Chondrocyte (in vitro differentiated cells): ENCODE data around the gene TP53BP1. TPM values are rescaled to one million over a fixed set of nuclear protein-coding genes. Genes with fewer than 3 reads are reported as not detected.

Source experiments
- DNase-seq: peaks from one replicate; pipeline ENCODE4 v3.0.0; 2021; ENCODE audit warnings: mixed read lengths, low spot score
- H3K27ac Mint-ChIP-seq: one replicate; pipeline ENCODE4 v1.8.0; 2021; ENCODE audit warnings: mild to moderate bottlenecking, moderate library complexity, mixed read lengths; ENCODE audit not compliant: unreplicated experiment
- H3K27me3 Mint-ChIP-seq: 2 replicates; pipeline ENCODE4 v1.8.0; 2021; ENCODE audit warnings: low read depth, mixed read lengths
- H3K36me3 Mint-ChIP-seq: 2 replicates; pipeline ENCODE4 v1.8.0; 2021; ENCODE audit warnings: low read depth, mixed read lengths
- H3K4me1 Mint-ChIP-seq: 2 replicates; pipeline ENCODE4 v1.8.0; 2021; ENCODE audit warnings: low read depth, mild to moderate bottlenecking, mixed read lengths
- H3K4me3 Mint-ChIP-seq: one replicate; pipeline ENCODE4 v1.8.0; 2021; ENCODE audit warnings: mild to moderate bottlenecking, moderate library complexity, mixed read lengths; ENCODE audit not compliant: unreplicated experiment
- H3K9me3 Mint-ChIP-seq: 2 replicates; pipeline ENCODE4 v1.8.0; 2021; ENCODE audit warnings: low read depth, mixed read lengths
- total RNA-seq: library from RNA; stranded (reverse); gene quantifications from 3 replicates; pipeline ENCODE4 v1.2.1, GENCODE V29; 2021
- TF ChIP-seq, protein P1 (sequence below): fragments of 200-600 bp; sonication (generic); IDR thresholded peaks from 2 replicates; pipeline ENCODE4 v1.5.0; 2021; ENCODE audit warnings: antibody characterized with exemption, mild to moderate bottlenecking, moderate library complexity

Gene TP53BP1
- total RNA-seq, 1 donor from 2014 or later = 45.6 TPM

DNA sequence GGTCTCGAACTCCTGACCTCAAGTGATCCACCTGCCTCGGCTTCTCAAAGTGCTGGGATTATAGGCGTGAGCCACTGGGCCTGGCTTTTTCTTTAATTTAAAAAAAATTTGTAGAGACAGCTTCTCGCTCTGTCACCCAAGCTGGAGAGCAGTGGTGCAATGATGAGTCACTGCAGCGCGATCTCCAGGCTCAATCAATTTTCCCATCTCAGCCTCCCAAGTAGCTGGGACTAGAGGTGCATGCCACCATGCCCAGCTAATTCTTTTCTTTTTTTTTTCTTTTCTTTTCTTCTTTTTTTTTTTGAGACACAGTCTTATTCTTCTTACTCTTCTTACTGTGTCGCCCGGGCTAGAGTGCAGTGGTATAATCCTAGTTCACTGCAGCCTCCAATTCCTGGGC is 102.2 kb downstream of the TP53BP1 start:
- H3K4me3 Mint-ChIP-seq = no peak overlapping the region
- no peaks in the 10 kb centered on the region for H3K4me1 Mint-ChIP-seq
- no peaks in the 10 kb centered on the region for H3K27me3 Mint-ChIP-seq
- peaks cover 15% of the 10 kb centered on the region for H3K36me3 Mint-ChIP-seq
- no peak for DNase-seq
- TF ChIP-seq, protein P1, sequence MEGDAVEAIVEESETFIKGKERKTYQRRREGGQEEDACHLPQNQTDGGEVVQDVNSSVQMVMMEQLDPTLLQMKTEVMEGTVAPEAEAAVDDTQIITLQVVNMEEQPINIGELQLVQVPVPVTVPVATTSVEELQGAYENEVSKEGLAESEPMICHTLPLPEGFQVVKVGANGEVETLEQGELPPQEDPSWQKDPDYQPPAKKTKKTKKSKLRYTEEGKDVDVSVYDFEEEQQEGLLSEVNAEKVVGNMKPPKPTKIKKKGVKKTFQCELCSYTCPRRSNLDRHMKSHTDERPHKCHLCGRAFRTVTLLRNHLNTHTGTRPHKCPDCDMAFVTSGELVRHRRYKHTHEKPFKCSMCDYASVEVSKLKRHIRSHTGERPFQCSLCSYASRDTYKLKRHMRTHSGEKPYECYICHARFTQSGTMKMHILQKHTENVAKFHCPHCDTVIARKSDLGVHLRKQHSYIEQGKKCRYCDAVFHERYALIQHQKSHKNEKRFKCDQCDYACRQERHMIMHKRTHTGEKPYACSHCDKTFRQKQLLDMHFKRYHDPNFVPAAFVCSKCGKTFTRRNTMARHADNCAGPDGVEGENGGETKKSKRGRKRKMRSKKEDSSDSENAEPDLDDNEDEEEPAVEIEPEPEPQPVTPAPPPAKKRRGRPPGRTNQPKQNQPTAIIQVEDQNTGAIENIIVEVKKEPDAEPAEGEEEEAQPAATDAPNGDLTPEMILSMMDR = no peak
- no peaks in the 10 kb centered on the region for H3K9me3 Mint-ChIP-seq
- no peak overlapping the region for H3K27ac Mint-ChIP-seq

DNA sequence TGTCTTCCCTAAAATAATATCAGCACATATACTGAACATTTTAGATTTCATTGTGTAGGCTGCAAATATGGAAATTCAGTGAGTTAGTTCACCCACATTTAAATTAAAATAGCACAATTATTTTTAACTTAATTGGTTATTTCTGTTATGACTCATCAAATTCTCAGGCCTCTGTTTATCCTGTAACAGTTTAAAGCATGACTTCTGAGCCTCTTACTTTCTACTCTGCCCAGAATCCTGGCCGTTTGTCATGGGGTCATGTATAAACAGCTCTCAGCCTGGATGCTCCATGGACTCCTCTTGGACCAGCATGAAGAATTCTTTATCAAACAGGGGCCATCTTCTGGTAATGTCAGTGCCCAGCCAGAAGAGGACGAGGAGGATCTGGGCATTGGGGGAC is 109.9 kb downstream of the TP53BP1 start:
- Mint-ChIP-seq H3K4me3 (no peak overlapping the region), H3K9me3 (no peaks in the 10 kb centered on the region), H3K36me3 (peaks cover 30% of the 10 kb centered on the region), H3K4me1 (no peaks in the 10 kb centered on the region), H3K27me3 (no peaks in the 10 kb centered on the region), H3K27ac (no peak overlapping the region)
- no peak for DNase-seq
- TF ChIP-seq, protein P1 = no peak

DNA sequence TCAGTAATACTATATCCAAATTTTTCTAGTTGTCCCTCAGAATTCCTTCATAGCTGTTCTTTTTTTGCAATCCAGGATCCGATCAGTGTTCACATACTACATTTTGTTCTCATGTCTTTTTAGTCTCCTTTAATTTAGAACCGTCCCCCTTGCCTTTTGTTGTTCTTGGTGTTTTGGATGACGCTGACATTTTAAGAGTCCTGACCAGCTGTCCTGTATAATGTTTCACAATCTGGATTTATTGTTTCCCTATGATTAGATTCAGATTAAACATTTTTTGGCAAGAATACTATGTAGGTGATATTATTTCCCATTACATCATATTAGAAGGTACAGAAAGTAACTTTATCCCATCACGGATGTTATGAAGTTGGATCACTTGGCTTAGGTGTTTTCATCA is 110.6 kb downstream of the TP53BP1 start:
- Mint-ChIP-seq H3K4me3 (no peak overlapping the region), H3K9me3 (no peaks in the 10 kb centered on the region), H3K27me3 (no peaks in the 10 kb centered on the region), H3K4me1 (no peaks in the 10 kb centered on the region), H3K27ac (no peak overlapping the region), H3K36me3 (peaks cover 33% of the 10 kb centered on the region)
- TF ChIP-seq, protein P1 = no peak
- no peak for DNase-seq

DNA sequence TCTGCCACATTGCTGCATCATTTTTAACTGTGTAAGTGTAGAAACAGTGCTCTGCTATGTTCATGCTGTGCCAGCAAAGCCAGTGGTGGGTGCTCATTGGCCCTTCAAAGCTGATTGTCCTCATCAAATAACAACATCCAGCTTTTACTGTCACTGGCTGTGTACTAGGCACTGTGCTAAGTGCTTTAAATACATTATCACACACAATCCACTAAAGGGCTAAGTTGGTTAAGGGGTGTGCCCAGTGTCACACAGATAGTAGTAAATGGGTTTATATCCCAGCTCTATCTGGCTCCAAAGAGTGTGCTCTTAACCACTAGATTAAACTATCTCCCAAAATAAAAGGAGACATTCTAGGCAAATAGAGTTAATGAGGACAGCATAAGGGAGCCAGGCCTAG is 114.4 kb downstream of the TP53BP1 start:
- no peaks in the 10 kb centered on the region for H3K9me3 Mint-ChIP-seq
- H3K4me1 Mint-ChIP-seq = no peaks in the 10 kb centered on the region
- no peak overlapping the region for H3K4me3 Mint-ChIP-seq
- TF ChIP-seq, protein P1 = no peak
- H3K27me3 Mint-ChIP-seq = no peaks in the 10 kb centered on the region
- DNase-seq = no peak
- H3K27ac Mint-ChIP-seq = no peak overlapping the region
- H3K36me3 Mint-ChIP-seq = peaks cover 11% of the 10 kb centered on the region

DNA sequence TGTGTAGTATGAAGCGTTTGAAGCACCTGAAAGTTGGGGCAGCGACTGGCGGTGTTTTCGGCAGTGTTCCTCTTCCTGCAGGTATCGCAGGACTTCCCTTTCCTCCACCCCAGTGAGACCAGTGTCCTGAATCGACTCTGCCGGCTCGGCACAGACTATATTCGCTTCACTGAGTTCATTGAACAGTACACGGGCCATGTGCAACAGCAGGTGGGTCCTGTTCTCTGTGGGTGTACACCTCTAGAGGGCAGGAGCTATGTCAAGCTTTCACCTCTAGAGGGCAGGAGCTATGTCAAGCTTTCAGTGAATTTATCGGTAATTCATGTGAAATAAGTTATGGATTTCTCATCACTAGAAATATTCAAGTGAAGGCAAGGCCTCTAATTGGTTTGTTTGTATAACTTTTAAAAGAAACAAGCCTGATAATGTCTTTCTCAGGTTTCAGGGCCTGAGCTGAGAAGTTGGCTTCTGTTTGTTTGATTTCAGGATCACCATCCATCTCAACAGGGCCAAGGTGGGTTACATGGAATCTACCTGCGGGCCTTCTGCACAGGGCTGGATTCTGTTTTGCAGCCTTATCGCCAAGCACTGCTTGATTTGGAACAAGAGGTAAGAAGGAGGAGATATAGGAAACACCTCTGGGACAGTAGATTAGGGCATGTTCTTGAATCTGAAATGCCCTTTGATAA is 116.8 kb downstream of the TP53BP1 start:
- Mint-ChIP-seq H3K27ac (no peak overlapping the region), H3K36me3 (peaks cover 9% of the 10 kb centered on the region), H3K4me3 (no peak overlapping the region), H3K4me1 (peaks cover 16% of the 10 kb centered on the region), H3K9me3 (no peaks in the 10 kb centered on the region), H3K27me3 (no peaks in the 10 kb centered on the region)
- TF ChIP-seq, protein P1 = peak; percentile 82
- DNase-seq = no peak
